Activated T-helper 1 cell treated with Interleukin-2 at 50 U/mL for 16 hours (primary cell): ENCODE data around the gene DENND10.
"Not testable (repeated sequence)": the region's sequence is repeated elsewhere in the genome, so short reads cannot be mapped to it uniquely, and the experiment has no call there.

Experiments used
- DNase-seq: peaks from one replicate; pipeline ENCODE4 v3.0.0-alpha.2; 2020; ENCODE audit warnings: low read depth

The DENND10 gene, protein sequence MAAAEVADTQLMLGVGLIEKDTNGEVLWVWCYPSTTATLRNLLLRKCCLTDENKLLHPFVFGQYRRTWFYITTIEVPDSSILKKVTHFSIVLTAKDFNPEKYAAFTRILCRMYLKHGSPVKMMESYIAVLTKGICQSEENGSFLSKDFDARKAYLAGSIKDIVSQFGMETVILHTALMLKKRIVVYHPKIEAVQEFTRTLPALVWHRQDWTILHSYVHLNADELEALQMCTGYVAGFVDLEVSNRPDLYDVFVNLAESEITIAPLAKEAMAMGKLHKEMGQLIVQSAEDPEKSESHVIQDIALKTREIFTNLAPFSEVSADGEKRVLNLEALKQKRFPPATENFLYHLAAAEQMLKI

DNA sequence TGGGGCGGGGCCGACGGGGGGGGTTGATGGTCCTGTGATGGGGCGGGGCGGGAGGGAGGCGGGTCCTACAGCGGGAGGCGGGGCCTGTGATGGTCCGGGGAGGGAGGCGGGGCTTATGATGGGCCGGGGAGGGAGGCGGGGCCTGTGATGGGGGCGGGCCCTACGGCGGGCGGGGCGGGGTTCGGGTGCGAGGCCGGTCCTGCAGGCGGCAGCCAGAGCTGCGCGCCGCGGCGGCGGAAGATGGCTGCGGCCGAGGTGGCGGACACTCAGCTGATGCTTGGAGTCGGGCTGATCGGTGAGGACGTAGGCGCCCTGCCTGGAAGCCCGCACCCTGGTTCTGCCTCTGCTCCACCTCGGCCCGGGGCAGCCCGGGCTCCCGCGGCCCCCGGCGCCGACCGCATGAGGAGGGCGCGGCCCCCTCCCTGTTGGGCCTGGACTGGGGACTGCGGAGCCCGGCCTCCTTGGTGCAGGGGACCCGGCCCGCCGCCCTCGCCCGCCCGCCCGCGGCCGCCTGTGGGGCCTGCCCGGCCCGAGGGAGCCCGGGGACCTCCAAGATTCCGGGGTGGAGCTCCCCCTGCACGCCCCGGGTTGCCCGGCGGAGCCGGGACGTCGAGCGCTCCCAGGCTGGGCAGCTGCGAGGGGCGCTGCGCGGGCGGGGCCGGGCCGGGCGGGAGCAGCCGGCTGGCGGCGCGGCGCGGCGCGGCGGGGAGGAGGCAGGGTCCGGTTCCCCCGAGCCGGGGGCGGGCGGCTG lies at the start of gene DENND10:
TSS of gene DENND10 (plus strand) at position 211 of the 751 bp plus-strand sequence. CDS start at position 241, 30 bp downstream.
- peak; percentile 64 for DNase-seq

DNA sequence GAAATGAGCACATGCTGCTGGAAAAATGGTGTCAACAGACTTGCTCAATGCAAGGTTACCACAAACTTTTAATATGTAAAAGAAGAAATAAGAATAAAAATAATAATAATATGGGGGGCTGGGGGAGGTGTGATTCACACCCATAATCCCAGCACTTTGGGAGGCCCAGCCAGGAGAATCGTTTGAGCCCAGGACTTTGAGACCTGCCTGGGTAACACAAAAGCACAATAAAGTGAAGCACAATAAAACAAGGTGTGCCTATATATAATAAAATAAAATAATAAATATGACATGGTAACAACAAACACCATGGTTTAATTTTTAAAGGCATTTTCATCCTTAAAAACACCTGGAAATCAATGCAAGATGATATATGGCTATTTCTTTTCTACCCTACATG lies 48.4 kb upstream of the DENND10 start:
- DNase-seq: no peak

DNA sequence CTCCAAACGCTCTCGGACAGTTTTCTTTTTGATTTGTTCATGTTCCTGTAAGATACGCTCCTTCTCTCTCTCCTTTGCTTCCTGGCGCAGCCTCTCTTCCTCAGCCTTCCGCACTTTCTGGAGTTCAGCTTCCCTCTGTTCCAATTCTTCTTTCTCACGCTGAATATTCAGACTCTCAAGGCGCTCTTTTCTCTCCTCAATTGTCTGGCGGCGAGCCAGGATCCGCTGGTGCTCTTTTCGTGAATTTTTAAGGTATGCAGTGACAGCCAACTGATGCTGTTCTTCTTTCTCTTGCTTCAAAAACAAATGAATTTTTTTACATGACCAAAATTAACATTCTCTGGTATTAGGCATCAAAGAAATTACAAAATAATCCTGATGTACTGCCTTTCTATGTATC lies 45.9 kb upstream of the DENND10 start:
- DNase-seq: no peak

DNA sequence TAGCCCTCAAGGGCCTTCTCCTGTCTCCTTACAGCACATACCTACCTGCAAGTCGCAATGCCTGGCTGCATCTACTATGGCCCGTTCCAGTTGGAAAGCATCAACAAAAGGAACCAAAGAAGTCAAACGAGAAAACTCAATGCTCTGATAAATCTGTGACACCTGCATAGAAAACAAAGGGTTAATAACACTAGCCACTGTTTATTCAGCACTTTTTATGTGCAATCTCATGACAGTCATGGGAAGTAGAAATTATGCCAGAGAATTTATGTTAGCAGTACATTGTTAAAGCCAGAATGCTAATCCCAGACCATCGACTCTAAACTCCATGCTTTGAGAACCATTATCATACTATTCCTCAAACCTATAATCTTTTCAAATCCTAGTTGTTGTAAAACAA lies 44.4 kb upstream of the DENND10 start:
- no peak for DNase-seq

DNA sequence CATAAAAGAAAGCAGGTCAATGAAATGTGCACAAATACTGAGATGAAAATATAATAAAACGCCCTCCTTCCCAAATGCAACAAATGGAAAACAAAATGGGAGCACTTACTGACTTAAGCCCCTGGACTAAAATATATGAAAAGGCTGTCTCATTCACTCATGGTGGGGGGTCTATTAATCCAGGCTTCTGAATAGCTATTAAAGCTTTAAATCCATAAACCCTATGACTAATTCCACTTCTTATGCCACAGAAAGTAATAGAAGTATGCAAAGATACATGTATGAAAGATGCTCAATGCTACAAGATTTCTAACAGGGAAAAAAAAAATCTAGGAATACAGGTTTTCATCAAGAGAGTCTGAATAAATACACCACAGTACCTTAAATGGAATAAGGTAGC lies 43.8 kb upstream of the DENND10 start:
- no peak for DNase-seq

DNA sequence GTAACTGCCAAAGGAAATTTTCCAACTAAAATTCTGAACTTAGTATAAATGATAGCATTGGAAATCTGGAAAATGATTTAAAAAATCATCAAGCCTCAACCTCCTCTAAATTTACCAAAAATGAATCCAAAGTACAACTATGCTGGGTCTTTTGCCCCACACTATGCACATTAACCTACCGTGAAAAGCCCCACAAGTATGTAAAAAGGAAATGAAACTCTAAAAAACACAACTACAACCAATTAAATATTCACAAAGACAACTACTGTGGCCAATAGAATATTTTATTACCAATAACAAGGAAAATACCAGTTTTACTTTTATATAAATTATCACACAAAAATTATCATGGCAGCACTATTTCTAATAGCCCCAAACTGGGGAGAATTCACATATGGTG lies 42.6 kb upstream of the DENND10 start:
- DNase-seq: no peak

DNA sequence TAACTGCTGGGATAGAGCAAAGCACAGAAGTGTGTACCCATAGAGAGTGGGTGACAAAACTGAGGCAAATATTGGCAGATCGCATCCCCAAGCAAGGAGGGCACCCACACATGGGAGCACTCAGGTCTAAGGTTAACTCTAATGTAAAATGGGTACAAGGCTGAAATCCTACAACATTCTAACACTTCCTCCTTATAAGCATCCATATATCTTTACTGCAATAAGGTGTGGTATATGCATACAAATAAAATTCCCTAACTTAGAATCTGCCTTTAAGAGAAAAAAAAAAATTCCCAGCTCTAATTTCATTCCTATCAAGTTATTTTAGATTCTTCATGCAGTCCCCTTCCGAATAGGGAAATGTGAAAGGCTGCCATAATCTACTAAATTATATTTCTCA lies 42.0 kb upstream of the DENND10 start:
- no peak for DNase-seq

DNA sequence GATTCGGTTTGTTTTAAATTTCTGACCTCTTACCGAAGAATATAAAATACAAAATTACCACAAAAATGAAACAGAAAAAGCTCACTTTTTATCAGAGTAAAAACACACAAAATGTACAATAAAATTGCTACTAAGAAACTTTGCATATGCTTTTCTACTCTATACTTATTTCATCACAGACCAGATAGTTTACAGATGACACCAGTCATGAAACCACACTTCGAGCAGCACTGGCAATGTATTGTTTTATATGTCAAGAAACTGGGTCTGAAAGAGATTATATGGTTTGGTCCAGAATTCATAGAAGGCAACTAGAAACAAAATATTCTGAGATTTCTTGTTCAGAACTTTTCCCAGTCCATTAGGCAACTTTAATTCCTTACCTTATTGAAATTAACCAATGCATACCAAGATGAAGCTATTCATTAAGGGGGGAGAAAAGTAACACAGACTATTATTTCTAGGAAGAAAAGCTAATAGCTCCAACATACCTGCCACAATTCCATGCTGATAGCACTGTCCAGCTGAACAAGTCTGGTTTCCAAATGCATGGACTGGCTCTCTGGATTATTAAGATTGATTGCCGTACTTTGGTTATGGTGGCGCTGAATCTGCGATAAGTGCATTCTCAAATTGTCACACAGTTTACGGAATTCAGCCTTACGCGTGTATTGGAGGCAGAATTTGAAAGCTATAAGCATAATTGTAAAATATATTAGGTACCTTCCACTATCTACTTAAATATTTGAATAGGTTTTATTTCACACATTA lies 33.3 kb upstream of the DENND10 start:
- no peak for DNase-seq

DNA sequence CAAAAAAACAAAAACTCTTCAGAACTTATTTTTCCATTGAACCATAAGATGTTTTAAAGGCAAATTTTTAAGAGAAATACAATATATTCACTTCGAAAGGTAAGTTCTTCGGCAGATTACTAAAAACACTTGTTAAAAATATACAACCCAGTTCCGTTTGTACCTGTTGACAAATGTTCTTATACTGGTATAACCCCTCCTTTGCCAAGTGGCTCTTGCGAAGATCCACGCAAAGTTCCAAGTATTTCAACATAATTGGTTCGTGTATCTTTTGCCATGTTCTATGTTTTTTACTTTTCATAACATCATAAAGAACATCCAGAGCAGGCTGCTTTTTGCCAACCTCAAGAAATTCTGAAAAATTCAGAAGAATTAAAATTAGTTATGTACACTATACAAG lies 30.3 kb upstream of the DENND10 start:
- DNase-seq: no peak

DNA sequence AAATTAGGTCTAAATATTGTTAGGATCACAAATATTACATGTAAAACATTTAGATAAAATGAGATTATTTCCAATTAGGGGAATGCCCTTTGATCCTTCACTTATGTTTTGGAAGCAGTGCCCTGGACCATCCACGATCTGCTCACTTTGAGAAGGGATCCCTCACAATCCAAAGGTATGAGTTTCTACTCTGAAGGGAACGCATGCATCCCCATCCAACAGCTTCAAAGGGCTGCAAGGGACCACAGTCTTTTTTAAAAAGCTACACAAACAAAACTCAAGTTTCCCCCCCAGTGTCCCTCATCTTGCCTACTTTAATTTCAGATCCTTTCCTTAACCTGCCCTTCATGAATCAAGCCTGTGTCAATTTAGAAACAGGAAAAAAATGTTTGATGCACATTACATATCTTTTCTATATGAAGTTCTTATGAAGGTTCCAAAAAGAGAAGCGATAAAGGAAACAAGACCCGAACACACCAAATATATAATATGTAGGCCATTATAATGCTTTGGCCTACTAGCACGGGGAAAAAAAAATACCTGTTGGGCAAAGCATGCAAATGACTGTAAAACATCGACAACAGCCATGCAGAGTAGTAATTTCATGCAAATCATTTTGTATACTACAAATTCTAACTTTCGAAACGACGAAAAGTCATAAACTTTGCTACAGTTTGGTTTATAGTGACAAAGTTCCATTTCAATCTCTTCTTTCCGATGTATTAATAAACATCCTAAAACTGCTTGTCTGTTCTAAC lies 25.3 kb upstream of the DENND10 start:
- DNase-seq: no peak

DNA sequence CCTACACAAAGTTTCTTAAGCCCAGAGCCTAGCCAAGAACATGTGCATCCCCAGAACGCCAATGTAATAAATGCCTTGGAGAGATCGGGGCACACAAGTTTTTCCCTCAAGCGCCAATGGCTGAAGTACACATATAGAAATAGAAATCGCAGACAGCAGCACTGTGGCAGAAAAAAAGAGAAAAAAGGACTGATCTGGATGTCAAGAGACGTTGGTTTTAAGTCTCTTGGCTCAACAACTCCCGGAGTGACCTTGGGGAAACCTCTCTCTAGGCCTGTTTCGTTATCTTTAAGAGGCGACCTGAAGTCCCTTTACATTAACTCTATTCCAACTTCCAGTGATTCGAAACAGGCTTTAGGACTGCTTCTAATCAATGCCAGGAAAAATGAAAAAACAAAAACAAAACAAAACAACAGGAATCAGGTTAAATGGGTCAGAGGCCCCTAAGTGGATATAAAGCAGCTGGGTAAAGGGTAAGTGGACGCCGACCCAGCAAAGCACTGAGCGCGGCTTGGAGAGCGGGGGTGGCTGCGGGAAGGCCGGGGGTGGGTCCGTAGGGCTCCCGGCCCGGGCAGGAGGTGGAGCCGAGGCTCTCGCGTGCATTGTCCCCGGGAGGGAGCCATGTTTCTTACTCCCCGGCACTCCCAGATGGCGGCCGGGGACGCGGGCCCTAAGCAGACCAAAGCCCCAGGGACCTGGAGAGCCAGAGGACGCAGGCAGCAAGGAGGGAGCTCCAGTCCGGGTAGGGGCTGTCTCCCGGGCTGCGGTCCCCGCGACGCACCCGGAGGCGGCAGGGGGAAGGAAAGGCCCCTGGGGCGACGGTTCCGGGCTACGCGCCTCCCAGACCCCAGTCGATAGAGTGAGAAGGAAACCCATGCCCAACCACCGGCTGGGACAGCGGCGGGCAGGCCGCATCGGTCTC lies 24.1 kb upstream of the DENND10 start:
- peak; percentile 49 for DNase-seq

DNA sequence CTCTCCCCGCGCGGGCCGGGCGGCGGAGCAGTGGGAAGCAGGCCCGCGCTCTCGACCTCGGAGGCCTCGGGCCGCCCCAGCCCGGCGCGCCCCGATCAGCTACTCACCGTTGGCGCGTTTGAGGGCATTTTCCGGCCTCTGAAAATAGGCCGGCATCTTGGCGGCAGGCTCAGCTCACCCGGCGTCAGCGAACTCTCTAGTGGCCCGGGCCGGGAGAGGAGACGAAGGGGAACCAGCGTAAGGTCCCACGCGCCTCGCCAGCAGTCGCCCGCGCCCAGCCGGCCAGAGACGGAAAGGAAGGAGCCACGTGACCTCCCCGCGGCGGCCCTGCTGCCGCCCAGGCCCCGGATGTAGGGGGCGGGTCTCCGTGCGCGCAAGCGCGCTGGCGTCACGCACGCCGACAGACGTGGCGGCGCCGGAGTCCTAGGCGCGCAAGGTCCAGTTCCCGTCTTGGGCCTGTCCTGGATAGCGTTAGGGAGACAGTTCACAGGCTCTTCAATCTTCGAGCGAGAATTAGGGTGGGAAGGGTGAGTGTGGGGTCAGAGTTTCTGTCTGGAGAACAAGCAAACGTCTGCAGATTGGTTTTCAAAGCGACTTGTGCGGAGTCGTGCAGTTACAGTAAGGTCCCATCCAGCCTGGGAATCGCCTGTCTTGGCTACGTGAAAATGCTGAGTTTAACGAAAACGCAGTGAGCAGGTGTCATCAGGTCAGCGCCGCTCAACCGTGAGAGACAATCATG lies 23.2 kb upstream of the DENND10 start, which contains the start of gene EIF3A:
TSS of gene EIF3A (minus strand) at position 297 of the 739 bp plus-strand sequence. CDS start at position 156, 141 bp downstream.
- peak; percentile 91 for DNase-seq

DNA sequence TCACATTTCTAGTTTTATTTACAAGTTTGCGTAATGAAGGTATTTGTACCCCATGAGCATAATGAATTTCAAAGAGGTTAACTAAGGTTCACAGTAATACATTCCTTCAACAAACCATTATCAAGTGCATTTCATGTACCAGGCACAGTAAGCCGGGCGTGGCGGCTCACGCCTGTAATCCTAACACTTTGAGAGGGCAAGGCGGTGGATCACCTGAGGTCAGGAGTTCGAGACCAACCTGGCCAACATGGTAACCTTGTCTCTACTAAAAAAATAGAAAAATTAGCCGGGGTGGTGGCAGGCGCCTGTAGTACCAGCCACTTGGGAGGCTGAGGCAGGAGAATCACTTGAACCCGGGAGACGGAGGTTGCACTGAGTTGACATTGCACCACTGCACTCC lies 19.0 kb upstream of the DENND10 start:
- DNase-seq: no peak

DNA sequence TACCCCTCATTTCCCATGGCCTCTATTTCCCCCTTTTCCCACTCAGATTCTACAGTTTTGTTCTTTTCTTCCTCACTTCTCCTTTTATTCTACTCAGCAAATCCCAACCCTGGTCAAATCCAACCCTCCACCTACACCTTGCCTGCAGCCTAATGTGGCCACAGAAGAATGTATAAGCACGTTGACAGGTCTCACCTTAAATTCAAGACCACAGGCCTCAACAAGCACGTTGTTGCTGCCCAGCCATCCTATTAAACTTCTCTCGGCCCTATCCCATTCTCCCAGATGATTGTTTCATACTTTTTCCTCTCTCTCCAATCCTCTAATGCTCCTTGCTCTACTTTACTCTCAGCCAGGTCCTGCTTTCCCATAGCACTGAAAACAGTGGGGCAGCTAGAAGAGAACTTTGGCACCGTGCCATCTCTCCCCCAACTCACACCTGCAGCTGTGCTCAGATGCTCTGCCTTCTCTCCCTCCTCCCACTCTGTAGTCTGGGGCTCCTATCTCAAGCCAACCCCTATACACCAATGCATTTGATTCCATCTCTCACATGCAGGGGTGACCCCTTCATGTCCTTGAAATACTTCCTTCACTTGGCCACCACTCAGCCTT lies 16.5 kb upstream of the DENND10 start:
- DNase-seq: no peak

DNA sequence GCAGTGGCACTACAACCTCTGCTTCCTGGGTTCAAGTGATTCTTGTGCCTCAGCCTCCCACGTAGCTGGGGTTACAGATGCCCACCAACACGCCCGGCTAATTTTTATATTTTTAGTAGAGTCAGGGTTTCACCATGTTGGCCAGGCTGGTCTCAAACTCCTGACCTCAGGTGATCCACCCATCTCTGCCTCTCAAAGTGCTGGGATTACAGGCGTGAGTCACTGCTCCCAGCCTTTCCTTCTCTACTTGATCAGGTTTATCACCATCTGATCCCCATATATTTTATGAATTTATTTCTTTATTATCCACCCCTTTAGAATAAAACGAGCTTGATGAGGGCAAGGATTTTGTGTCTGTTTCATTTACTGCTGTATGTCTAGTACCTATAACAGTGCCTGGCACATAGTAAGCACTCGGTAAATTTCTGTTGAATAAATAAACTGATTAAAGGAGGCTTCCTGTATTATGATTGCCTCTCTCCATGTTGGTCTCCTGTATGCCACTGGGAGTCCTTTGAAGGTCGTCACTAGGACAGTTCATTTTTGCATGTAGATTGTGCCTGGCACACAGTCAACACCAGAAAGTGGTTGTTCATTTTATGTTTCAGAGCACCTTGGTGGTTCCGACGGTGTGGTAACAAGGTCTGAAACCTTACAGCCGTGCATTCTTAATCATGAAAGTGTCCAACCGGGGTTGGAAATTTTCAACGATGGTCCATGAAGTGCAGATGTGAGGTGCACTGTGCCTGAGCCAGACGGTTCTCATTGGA lies 13.7 kb upstream of the DENND10 start:
- no peak for DNase-seq

DNA sequence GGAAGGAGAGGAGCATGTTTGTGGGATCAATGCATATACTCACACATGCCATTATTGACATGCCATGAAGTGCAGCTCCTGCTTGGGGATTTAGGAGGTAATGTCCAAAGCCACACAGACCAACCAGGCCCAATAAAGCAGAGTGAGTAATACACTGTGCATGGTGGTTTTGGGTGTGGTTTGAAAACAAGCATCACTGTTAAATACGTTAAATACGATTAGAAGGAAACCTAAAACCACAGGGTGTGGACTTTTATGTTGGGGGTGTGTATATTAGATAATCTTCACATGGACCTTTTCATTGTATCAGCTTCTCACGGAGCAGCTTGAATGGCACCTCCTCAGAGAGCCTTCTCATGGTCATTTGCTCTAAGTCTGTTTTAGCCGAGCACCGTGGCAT lies 12.9 kb upstream of the DENND10 start:
- DNase-seq: peak; percentile 37

DNA sequence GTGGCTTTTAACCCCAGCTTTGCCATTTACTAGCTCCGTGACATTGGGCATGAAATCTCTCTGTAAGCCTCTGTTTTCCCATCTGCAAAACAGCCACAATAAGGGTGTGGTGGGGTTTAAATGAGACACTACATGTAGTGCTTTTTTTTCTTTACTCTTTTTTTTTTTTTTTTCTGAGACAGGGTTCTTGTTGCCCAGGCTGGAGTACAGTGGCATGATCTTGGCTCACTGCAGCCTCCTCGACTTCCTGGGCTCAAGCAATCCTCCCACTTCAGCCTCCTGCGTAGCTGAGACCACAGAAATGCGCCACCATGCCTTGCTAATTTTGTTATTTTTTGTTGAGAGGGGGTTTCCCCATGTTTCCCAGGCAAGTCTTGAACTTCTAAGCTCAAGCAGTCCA lies 8.3 kb upstream of the DENND10 start:
- DNase-seq: no peak

DNA sequence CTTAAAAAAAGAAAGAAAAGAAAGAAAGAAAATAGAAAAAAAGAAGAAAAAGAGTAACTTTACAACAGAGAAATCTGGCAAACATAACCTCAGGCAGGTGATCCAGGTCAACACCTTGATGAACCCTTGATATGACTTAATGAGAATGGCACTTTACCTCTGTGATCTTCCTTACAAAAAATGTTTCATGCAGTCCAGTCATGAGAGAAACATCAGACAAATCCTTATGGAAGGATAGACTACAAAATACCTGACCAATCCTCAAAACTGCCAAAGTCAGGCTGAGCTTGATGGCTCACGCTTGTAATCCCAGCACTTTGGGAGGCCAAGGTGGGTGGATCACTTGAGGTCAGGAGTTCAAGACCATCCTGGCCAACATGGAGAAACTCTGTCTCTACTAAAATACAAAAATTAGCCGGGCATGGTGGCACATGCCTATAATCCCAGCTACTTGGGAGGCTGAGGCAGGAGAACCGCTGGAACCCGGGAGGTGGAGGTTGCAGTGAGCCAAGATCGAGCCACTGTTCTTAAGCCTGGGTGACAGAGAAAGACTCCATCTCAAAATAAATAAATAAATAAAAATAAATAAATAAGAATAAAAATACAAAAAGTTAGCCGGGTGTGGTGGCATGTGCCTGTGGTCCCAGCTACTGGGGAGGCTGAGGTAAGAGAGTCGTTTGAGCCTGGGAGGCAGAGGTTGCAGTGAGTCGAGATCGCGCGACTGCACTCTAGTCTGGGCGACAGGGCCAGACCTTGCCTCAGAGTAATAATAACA lies 7.1 kb upstream of the DENND10 start:
- DNase-seq: not testable (repeated sequence)
